ENCODE data around the gene FGR. TPM values are rescaled to one million over a fixed set of nuclear protein-coding genes. Genes with fewer than 3 reads are reported as not detected.

Gene FGR
- total RNA-seq, 1 donor from 2014 or later = not detected

DNA sequence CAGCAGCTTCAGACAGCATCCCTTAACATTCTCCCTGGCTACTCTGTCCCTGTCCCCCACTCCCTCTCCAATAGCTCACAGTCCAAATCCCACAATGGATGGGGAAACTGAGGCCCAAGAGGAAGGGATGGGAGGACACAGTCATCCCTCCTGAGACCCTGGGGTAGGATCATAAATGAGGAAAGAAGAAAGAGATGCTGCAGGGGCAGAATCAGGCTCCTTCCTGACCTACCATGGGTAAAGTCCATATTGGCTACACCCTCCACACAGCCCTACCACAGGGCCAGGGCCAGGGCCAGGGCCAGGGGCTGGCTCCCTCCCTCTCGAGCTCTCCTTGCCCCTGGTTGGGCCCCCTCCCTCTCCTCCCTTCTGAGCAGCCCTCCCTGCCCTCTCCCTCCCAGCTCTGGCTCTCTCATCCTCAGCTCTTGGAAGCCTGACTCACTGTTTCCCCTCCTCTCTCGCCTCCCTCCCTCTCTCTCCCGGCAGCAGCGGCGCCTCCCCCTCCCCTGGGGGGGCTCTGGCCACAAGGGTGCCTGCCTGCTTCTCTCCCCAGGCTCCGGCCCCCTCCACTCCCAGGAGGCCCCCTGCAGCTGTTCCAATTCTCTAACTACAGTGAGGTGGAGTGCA lies 36.0 kb downstream of the FGR start:
- Histone ChIP-seq H3K79me2 (ENCODE audit: insufficient read depth, low read length) (peaks cover 91% of the 10 kb centered on the region), H3K9me3 (ENCODE audit: insufficient read depth, low read depth, low read length) (no peaks in the 10 kb centered on the region), H3K4me1 (ENCODE audit: insufficient read depth, low read length) (peaks cover 74% of the 10 kb centered on the region), H3K27ac (ENCODE audit: low read depth, low read length) (no peak overlapping the region), H4K20me1 (ENCODE audit: insufficient read depth, low read length) (peaks cover 88% of the 10 kb centered on the region), H3K4me3 (ENCODE audit: insufficient read depth, low read depth, low read length) (no peak overlapping the region), H3K36me3 (ENCODE audit: insufficient read depth, low read length) (no peaks in the 10 kb centered on the region), H3K4me2 (ENCODE audit: low read length) (peak overlapping the region; percentile 97), H2AFZ (ENCODE audit: low read depth, low read length) (no peak overlapping the region), H3K9ac (ENCODE audit: low read length) (peak overlapping the region; percentile 20), H3K27me3 (ENCODE audit: insufficient read depth, low read length) (no peaks in the 10 kb centered on the region)
- Mint-ChIP-seq H3K27ac (ENCODE audit: unreplicated experiment) (peak overlapping the region; percentile 35), H3K4me3 (ENCODE audit: unreplicated experiment) (peak overlapping the region; percentile 94), H3K36me3 (ENCODE audit: low read depth, unreplicated experiment) (no peaks in the 10 kb centered on the region), H3K4me1 (ENCODE audit: low read depth, unreplicated experiment) (peaks cover 21% of the 10 kb centered on the region), H3K27me3 (ENCODE audit: low read depth, unreplicated experiment) (no peaks in the 10 kb centered on the region), H3K9me3 (ENCODE audit: unreplicated experiment) (no peaks in the 10 kb centered on the region)
- DNase-seq (ENCODE audit: low read depth) = peak; percentile 82
- FAIRE-seq = no peak
- TF ChIP-seq EZH2 (IDR thresholded peaks at IDR 0.05; ENCODE audit: insufficient read depth, low read length) = no peak
- TF ChIP-seq, protein P1, sequence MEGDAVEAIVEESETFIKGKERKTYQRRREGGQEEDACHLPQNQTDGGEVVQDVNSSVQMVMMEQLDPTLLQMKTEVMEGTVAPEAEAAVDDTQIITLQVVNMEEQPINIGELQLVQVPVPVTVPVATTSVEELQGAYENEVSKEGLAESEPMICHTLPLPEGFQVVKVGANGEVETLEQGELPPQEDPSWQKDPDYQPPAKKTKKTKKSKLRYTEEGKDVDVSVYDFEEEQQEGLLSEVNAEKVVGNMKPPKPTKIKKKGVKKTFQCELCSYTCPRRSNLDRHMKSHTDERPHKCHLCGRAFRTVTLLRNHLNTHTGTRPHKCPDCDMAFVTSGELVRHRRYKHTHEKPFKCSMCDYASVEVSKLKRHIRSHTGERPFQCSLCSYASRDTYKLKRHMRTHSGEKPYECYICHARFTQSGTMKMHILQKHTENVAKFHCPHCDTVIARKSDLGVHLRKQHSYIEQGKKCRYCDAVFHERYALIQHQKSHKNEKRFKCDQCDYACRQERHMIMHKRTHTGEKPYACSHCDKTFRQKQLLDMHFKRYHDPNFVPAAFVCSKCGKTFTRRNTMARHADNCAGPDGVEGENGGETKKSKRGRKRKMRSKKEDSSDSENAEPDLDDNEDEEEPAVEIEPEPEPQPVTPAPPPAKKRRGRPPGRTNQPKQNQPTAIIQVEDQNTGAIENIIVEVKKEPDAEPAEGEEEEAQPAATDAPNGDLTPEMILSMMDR (IDR thresholded peaks at IDR 0.05; ENCODE audit: insufficient read depth, low read depth, low read length) = no peak

DNA sequence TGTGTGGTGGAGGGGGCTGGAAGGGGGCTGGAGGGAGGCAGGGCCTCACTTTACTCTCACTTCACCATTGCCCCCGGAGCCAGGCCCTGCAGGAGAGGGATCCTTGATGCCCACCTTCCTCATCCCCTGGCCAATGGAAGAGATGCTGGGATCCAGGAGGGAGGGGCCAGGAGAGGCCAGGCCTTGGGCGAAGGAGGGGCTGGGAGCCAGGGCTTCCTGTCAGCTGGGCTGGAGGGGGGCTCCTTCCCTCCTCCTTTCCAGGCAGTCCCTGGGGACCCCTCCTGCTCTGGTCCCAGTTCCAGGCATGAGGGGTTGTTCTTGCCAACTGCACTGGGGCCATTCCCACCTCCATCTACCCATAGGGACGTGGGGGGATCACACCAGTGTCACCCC lies 36.7 kb downstream of the FGR start:
- Histone ChIP-seq H3K4me1 (ENCODE audit: insufficient read depth, low read length) (peaks cover 81% of the 10 kb centered on the region), H2AFZ (ENCODE audit: low read depth, low read length) (no peak overlapping the region), H3K4me2 (ENCODE audit: low read length) (peak overlapping the region; percentile 97), H3K9me3 (ENCODE audit: insufficient read depth, low read depth, low read length) (no peaks in the 10 kb centered on the region), H3K36me3 (ENCODE audit: insufficient read depth, low read length) (no peaks in the 10 kb centered on the region), H3K79me2 (ENCODE audit: insufficient read depth, low read length) (peaks cover 98% of the 10 kb centered on the region), H3K27me3 (ENCODE audit: insufficient read depth, low read length) (no peaks in the 10 kb centered on the region), H3K27ac (ENCODE audit: low read depth, low read length) (no peak overlapping the region), H4K20me1 (ENCODE audit: insufficient read depth, low read length) (peaks cover 95% of the 10 kb centered on the region), H3K9ac (ENCODE audit: low read length) (peak overlapping the region; percentile 20), H3K4me3 (ENCODE audit: insufficient read depth, low read depth, low read length) (no peak overlapping the region)
- H3K4me3 Mint-ChIP-seq (ENCODE audit: unreplicated experiment) = peak overlapping the region; percentile 94
- no peak for FAIRE-seq
- no peak overlapping the region for H3K27ac Mint-ChIP-seq (ENCODE audit: unreplicated experiment)
- TF ChIP-seq EZH2 (IDR thresholded peaks at IDR 0.05; ENCODE audit: insufficient read depth, low read length) = no peak
- TF ChIP-seq, protein P1 (IDR thresholded peaks at IDR 0.05; ENCODE audit: insufficient read depth, low read depth, low read length) = no peak
- no peaks in the 10 kb centered on the region for H3K36me3 Mint-ChIP-seq (ENCODE audit: low read depth, unreplicated experiment)
- DNase-seq (ENCODE audit: low read depth) = no peak
- H3K27me3 Mint-ChIP-seq (ENCODE audit: low read depth, unreplicated experiment) = no peaks in the 10 kb centered on the region
- H3K9me3 Mint-ChIP-seq (ENCODE audit: unreplicated experiment) = no peaks in the 10 kb centered on the region
- peaks cover 22% of the 10 kb centered on the region for H3K4me1 Mint-ChIP-seq (ENCODE audit: low read depth, unreplicated experiment)

Measured in astrocyte (in vitro differentiated cells and primary cell).